ENCODE measurements around the gene EPS15.
"Not testable (repeated sequence)": the region's sequence is repeated elsewhere in the genome, so short reads cannot be mapped to it uniquely, and the experiment has no call there.

Gene EPS15

DNA sequence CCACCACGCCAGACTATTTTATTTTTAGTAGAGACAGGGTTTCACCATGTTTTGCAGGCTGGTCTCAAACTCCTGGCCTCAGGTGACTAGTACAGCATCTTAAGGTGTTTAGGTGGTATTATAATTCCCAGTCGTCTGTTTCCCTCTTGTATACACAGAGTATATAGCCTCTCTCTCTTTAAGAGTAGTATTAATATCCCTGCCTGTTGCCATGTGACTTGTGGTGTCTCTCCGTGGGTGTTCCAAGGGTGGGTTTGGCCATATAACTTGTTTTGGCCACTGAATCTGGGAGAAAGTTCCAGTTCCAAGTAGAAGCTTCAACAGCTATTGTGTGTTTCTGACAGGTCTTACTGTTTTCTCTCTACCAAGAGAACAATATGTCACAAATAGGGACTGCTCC, 29.6 kb downstream of the EPS15 start:
- in situ Hi-C loops (cut with HindIII; ENCODE audit: low pct_ligation_motif_present, low sequenced_read_pairs) = no loop called here
- Histone ChIP-seq H3K27ac (no peak overlapping the region), H3K27me3 (replicated peaks) (no peaks in the 10 kb centered on the region), H3K36me3 (replicated peaks) (no peaks in the 10 kb centered on the region), H3K4me3 (ENCODE audit: low read depth, low read length) (no peak overlapping the region)
- no peak for DNase-seq
- TF ChIP-seq, protein P1, sequence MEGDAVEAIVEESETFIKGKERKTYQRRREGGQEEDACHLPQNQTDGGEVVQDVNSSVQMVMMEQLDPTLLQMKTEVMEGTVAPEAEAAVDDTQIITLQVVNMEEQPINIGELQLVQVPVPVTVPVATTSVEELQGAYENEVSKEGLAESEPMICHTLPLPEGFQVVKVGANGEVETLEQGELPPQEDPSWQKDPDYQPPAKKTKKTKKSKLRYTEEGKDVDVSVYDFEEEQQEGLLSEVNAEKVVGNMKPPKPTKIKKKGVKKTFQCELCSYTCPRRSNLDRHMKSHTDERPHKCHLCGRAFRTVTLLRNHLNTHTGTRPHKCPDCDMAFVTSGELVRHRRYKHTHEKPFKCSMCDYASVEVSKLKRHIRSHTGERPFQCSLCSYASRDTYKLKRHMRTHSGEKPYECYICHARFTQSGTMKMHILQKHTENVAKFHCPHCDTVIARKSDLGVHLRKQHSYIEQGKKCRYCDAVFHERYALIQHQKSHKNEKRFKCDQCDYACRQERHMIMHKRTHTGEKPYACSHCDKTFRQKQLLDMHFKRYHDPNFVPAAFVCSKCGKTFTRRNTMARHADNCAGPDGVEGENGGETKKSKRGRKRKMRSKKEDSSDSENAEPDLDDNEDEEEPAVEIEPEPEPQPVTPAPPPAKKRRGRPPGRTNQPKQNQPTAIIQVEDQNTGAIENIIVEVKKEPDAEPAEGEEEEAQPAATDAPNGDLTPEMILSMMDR (IDR thresholded peaks at IDR 0.05; ENCODE audit: low read depth, low read length, missing control alignments) = no peak

DNA sequence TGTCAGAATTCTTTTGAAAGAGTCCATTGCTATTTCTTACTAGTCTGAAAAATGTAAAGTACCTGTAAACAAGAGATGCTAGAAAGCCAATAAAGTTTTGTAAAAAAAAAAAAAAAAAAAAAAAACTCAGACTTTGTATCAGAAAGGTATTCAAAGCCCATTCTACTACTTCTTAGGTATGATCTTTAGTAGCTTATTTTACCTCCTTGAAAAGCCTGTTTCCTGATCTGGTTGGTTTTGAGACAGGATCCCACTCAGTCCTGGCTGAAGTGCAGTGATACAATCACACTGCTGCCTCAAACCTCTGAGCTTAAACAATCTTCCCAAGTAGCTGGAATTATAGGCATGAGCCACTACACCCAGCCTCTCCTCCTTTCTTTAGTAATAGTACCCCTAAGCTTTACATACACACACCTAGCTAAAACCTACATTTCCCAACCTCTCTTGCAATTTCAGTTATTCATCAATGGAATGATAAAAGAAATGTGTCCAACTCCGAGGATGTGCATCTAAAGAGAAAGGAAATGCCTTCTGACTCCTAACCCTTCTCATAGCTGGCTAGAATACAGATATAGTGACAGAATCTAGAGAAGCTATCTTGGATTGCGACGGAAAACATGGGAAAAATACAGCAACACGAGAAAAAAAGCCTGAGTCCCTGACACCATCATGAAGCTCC, 30.6 kb downstream of the EPS15 start:
- Histone ChIP-seq H3K4me3 (ENCODE audit: low read depth, low read length) (no peak overlapping the region), H3K36me3 (replicated peaks) (no peaks in the 10 kb centered on the region), H3K27ac (no peak overlapping the region), H3K27me3 (replicated peaks) (no peaks in the 10 kb centered on the region)
- in situ Hi-C loops (cut with HindIII; ENCODE audit: low pct_ligation_motif_present, low sequenced_read_pairs) = no loop called here
- DNase-seq = peak; percentile 12
- TF ChIP-seq, protein P1 (IDR thresholded peaks at IDR 0.05; ENCODE audit: low read depth, low read length, missing control alignments) = no peak

DNA sequence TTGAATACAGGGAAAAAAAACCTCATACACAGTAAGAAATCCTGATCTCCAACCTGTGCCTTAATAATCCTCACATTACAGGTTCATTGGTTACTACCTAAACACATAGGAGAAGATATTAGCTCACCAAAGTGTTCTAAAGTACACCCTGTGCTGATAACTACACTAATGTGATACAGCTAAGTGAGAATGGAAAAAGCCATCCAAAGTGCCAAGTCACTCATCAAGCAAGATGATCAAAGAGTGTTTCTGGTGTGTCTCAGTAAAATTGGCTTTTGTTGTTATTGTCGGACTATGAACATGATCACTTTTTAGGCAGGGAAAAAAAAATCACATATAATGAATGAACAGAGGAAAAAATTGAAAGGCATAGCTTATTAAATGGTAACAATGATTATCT, 31.4 kb downstream of the EPS15 start:
- in situ Hi-C loops (cut with HindIII; ENCODE audit: low pct_ligation_motif_present, low sequenced_read_pairs) = no loop called here
- Histone ChIP-seq H3K4me3 (ENCODE audit: low read depth, low read length) (no peak overlapping the region), H3K27ac (no peak overlapping the region), H3K27me3 (replicated peaks) (no peaks in the 10 kb centered on the region), H3K36me3 (replicated peaks) (no peaks in the 10 kb centered on the region)
- TF ChIP-seq, protein P1 (IDR thresholded peaks at IDR 0.05; ENCODE audit: low read depth, low read length, missing control alignments) = no peak
- DNase-seq = no peak

DNA sequence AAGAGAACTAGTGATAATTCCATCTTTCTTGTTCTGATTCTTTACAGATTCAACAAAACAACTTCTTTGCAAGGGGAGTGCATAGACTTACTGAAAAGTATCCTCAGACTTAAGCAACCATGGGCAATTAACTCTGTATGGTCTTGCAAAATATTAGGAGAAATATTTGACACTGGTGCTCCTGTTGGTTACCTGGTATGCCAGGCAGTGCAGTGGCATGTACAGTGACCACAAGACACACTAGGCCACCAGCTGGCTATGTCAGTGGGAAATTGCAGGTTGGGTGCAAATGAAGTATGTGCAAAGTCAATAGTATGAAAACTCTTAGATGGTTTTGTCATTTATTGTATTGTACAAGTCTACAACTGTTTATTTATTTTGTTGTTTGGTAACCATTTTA, 34.5 kb downstream of the EPS15 start:
- TF ChIP-seq, protein P1 (IDR thresholded peaks at IDR 0.05; ENCODE audit: low read depth, low read length, missing control alignments) = no peak
- Histone ChIP-seq H3K36me3 (replicated peaks) (no peaks in the 10 kb centered on the region), H3K27me3 (replicated peaks) (no peaks in the 10 kb centered on the region), H3K27ac (no peak overlapping the region), H3K4me3 (ENCODE audit: low read depth, low read length) (no peak overlapping the region)
- peak; percentile 5 for DNase-seq
- in situ Hi-C loops (cut with HindIII; ENCODE audit: low pct_ligation_motif_present, low sequenced_read_pairs) = no loop called here

DNA sequence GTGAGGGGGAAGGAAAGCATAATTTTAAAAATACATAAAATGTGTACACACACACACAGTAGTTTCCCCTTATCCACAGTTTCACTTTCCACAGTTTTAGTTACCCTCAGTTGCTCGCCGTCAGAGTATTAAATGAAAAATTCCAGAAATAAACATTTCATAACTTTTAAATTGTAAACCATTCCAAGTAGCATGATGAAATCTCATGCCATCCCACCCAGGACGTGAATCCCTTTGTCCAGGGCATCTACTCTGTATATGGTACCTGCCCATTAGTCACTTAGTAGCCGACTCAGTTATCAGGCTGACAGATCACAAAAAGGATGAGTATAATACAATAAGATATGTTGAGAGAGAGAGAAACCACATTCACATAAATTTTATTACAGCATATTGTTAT, 36.2 kb downstream of the EPS15 start:
- DNase-seq = no peak
- H3K27me3 ChIP-seq (replicated peaks) = no peaks in the 10 kb centered on the region
- no peak overlapping the region for H3K4me3 ChIP-seq (ENCODE audit: low read depth, low read length)
- TF ChIP-seq, protein P1 (IDR thresholded peaks at IDR 0.05; ENCODE audit: low read depth, low read length, missing control alignments) = no peak
- in situ Hi-C loops (cut with HindIII; ENCODE audit: low pct_ligation_motif_present, low sequenced_read_pairs) = no loop called here
- no peaks in the 10 kb centered on the region for H3K36me3 ChIP-seq (replicated peaks)
- no peak overlapping the region for H3K27ac ChIP-seq

DNA sequence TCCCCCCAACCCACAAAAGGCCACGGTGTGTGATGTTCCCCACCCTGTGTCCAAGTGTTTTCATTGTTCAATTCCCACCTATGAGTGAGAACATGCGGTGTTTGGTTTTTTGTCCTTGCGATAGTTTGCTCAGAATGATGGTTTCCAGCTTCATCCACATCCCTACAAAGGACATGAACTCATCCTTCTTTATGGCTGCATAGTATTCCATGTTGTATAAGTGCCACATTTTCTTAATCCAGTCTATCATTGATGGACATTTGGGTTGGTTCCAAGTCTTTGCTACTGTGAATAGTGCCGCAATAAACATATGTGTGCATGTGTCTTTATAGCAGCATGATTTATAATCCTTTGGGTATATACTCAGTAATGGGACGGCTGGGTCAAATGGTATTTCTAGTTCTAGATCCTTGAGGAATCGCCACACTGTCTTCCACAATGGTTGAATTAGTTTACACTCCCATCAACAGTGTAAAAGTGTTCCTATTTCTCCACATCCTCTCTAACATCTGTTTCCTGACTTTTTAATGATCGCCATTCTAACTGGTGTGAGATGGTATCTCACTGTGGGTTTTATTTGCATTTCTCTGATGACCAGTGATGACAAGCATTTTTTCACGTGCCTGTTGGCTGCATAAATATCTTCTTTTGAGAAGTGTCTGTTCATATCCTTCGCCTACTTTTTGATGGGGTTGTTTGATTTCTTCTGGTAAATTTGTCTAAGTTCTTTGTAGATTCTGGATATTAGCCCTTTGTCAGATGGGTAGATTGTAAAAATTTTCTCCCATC, 44.0 kb downstream of the EPS15 start:
- H3K4me3 ChIP-seq (ENCODE audit: low read depth, low read length); in situ Hi-C loops (cut with HindIII; ENCODE audit: low pct_ligation_motif_present, low sequenced_read_pairs); H3K36me3 ChIP-seq (replicated peaks); H3K27me3 ChIP-seq (replicated peaks); H3K27ac ChIP-seq; DNase-seq: not testable (repeated sequence)

All from brain microvascular endothelial cell (primary cell).